Measurements from ENCODE around the gene CD2BP2. TPM values are rescaled to one million over a fixed set of nuclear protein-coding genes. Genes with fewer than 3 reads are reported as not detected.

CD2BP2 gene
- total RNA-seq, 1 donor from 2014 or later: 29.8 TPM

DNA sequence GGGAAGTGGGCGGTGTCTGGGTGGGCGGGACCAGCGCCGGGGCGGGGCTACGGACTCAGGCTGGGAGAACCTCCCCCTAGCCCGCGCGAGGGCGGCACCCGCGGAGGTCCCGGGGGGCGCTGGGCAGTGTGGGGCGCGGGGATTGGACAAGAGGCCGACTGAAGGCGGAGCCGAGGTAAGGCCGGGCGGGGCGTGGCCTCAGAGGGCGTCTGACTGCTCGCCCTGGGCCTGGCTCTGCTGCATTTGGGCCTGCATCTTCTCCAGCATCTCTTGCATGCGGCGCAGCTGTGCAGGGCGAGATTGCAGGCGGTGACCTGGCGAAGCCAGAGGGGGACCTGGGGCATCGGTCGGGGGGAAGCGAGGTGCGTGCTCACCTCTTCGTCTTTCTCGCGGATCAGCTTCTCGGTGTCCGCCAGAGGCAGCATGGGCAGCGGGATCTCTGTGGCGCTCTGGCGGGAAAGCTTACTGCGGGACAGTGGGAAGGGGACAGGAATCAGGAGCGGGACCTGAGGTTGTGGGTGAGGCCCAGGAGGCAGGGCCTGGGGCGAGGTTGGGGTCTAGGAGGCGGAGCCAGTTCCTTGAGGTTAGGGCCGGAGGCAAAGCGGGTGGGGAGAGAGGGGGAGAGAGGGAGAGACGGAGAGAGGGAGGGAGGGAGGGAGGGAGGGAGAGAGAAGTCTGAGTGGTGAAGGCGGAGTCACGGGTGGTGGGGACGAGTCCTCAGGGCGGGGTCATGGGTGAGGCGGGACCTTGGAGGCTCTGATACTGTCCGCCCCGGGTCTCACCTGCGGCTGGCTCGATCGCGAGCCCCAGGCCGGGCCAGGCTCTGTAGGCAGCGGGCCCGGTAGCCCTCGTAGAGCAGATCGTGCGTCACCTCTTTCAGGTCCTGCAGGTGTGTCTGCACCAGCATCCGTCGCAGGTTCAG lies 23.4 kb upstream of the CD2BP2 start:
- peak; percentile 99 for DNase-seq

DNA sequence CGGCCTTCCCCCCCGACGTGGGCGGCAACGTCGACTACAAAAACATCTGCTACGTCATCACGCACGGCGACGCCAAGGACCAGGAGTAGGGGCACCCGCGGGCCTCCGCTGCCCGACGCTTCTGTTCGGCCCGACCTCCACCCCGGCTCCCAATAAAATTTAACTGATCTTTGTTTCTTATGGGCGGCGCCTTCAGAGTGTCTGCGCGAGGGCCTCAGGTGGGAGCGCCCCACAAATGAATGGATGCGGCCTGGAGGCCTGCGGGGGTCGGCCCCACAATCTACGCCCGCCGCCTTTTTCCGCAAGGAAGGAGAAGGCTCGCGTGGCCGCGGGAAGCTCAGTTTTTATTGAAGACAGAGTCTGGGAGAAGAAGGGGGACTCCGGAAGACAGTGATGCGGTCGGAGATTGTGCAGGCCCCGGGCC lies 22.7 kb upstream of the CD2BP2 start:
- peak; percentile 96 for DNase-seq

DNA sequence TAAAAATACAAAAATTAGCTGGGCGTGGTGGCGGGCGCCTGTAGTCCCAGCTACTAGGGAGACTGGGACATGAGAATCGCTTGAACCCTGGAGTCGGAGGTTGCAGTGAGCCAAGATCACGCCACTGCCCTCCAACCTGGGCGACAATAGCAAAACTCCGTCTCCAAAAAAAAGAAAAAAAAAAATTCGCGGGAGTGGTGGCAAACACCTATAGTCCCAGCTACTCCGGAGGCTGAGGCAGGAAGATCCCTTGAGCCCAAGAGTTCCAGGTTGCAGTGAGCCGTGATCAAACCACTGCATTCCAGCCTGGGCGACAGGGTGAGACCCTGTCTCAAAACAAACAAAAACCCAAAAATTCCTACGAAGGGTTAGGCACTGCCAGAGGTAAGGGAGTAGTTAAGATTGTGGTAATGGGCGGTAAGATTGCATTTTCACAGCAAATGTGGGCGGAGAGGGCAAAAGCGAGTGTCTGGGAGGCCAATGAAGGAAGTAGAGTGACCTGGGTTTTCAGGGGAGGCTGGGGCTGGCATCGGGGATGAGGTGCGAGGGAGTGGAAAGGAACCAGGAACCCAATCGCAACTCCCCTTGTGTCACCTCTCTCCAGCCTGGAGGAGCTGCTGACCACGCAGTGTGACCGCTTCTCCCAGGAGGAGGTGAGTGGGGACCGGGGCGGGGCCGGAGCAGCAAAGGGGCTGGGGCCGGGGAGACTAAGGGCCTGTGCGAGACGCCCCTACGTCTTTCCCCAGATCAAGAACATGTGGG lies 22.1 kb upstream of the CD2BP2 start:
- no peak for DNase-seq

DNA sequence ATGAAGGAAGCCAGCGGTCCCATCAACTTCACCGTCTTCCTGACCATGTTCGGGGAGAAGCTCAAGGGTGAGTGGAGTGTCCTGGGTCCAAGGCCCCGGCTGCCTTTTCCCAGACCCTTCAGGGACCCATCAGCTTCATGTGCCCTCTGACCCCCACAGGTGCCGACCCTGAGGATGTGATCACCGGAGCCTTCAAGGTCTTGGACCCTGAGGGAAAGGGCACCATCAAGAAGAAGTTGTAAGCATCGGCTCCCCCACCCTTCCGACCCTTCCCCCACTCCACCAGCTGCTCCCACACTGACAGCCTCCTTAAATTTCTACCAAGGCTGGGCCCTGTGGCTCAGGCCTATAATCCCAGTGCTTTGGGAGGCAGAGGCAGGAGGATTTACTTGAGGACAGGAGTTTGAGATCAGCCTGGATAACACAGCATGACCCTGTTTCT lies 21.4 kb upstream of the CD2BP2 start:
- DNase-seq: peak; percentile 55

DNA sequence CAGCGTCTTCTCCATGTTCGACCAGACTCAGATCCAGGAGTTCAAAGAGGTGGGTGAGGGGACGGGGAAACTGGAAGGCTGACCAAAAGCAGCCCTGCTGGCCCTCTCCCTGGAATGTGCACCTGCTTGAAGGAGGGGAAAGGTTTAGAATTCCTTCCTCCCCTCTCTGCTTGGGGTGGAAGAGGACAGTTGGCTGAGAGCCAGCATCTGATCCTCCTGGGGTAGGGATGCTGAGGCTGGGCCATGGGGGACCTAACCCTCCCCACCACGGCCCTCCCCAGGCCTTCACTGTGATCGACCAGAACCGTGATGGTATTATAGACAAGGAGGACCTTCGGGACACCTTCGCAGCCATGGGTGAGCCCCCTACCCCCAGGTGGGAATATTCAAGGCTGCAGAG lies 20.8 kb upstream of the CD2BP2 start:
- DNase-seq: peak; percentile 66

DNA sequence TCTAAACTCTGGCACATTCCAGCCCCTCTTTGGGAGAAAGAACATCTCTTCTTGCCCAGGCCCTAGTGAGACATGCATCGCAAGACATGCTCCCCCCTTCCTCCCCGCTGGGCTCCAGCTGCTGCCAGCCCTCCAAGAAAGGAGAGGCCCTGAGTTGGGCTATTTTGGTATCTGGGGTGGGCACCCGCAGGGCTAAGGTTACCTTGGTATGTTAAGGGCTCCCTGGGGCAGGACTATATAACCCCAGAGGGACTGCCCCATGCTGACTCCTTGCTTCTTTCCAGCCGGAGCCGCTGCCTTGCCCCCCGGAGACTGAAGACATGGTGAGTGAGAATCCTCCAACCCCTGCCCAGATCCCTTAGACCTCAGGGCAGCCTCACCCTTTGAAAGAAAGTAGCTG lies 19.4 kb upstream of the CD2BP2 start, which contains the start of gene MYL11:
Gene MYL11, plus strand, starts transcription at position 265 of the 400 bp plus-strand sequence. Its CDS starts 56 bp downstream, at position 321.
- DNase-seq: peak; percentile 87

DNA sequence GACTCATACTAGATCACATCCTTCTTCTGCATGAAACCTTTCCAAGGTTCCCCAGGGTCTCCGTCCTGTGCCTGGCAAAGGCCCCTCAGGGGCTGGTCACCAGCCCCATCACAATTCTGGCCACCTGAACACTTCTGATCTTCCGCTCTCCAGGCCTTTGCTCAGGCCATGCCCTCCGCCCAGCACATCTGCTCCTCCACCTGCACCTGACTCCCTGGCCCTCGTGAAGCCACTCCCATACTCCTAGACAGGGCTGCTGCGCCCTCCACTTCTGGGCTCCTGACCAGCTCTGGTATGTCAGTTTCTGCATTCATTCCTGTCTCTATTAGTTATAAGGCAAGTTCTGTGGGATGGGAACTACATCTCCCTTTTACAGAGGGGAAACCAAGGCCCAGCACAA lies 17.6 kb upstream of the CD2BP2 start:
- peak; percentile 58 for DNase-seq

DNA sequence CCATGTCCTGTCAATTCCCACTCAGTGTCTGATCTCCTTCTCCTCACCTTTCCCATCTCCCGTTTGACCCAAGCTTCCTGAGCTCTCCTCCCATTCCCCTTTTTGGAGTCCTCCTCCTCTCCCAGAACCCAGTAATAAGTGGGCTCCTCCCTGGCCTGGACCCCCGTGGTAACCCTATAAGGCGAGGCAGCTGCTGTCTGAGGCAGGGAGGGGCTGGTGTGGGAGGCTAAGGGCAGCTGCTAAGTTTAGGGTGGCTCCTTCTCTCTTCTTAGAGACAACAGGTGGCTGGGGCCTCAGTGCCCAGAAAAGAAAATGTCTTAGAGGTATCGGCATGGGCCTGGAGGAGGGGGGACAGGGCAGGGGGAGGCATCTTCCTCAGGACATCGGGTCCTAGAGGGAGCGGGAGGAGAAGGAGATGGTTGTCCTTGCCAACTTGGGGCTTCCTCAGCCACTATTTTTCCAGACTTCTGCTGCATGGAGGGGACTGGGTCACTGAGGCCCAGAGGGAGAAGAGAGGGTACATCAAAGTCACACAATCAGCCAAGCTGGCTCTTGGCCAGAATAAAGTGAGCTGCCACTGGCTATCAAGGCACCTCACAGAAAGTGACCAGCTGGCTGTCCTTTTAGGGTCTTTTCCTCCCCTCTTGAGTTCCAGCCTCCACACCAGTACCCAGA lies 17.1 kb upstream of the CD2BP2 start:
- DNase-seq: peak; percentile 96

DNA sequence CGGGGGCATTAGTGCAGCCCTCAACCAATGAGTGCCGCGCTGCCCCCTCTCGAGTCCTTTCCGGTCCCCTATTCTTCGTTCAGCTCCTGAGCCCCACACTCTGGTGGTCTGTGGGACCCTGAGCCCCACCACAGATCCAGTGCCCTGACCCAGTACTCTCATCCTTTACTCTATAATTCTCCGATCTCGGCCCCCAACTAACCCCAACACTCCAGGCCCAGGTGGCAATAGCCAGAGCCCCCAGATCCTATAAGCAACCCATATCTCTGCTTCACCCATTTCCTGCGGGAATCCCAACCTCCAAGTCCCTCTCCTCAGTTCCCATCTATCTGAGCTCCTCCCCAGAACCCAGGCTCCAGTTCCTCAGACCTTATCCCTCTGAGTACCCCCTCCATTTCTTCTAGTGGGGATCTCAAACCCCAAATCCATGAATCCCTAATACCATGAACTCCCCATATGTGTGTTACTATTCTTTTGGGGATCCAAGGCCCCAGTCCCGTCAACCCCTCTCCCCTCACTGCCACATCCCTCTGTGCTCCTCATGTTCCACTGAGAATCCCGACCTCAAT lies 16.2 kb upstream of the CD2BP2 start:
- DNase-seq: no peak

DNA sequence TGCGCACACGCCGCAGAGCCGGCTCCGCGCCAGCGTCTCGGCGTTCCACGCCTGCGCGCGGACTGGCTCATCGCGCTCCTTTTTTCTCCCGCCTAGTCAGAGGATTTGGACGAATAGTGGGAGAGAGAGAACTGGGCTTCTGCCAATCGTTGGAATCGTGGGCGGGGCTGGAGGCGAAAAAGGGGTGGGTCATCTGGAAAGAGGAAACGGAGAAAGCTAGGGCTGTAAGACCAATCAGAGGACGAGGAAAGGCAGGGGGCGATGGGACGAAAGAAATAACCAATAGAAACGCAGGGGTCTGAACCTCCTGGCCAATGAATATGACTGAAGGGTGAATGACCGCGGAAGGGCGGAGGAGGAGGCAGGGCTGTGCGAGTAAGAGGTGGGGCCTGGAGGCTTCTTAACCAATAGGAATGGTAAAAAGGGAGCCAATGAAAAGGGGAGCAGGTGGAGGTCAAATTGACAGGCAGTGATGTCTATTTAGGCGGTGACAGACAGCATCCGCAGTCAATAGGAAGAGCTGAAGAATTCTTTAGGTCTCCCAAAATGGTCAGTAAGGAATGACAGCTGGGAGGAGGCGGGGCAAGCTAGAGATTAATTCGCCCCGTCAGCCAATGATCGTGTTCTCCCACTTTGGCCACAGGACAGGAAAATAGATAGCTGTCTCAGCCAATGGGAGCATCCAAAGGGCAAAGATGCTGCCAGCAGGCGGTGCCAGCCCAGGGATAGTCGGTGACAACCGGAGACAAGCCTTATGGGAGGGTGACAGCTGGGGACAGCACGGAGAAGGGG lies 15.5 kb upstream of the CD2BP2 start, which contains the start of gene TBC1D10B:
Gene TBC1D10B, minus strand, starts transcription at position 39 of the 792 bp plus-strand sequence. CDS start 311 bp downstream, outside the sequence.
- DNase-seq: peak; percentile 100

DNA sequence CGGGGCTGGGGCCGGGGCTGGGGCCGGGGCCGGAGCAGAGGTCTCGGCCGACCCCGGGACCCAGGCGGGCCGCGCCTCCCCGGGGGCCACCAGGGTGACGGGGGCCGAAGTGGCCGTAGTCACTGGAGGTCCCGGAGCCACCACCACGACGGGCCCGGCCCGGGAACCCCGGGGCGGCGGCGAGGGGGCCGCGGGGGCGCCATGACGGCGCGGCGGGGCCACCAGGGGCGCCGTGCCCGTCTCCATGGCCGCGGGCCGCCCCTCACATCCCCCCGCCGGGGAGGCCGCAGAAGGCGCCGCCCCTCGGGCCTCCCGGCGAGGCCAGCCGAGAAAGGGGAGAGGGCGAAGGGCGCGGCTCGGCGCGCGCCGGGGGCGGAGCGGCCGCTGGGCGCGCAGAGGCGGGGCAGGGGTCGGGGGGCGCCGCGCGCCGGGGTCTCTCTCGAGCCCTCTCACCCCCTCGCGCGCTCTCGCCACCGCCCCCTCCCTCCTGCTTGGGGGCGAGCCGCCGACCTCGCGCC lies 14.9 kb upstream of the CD2BP2 start:
- no peak for DNase-seq

DNA sequence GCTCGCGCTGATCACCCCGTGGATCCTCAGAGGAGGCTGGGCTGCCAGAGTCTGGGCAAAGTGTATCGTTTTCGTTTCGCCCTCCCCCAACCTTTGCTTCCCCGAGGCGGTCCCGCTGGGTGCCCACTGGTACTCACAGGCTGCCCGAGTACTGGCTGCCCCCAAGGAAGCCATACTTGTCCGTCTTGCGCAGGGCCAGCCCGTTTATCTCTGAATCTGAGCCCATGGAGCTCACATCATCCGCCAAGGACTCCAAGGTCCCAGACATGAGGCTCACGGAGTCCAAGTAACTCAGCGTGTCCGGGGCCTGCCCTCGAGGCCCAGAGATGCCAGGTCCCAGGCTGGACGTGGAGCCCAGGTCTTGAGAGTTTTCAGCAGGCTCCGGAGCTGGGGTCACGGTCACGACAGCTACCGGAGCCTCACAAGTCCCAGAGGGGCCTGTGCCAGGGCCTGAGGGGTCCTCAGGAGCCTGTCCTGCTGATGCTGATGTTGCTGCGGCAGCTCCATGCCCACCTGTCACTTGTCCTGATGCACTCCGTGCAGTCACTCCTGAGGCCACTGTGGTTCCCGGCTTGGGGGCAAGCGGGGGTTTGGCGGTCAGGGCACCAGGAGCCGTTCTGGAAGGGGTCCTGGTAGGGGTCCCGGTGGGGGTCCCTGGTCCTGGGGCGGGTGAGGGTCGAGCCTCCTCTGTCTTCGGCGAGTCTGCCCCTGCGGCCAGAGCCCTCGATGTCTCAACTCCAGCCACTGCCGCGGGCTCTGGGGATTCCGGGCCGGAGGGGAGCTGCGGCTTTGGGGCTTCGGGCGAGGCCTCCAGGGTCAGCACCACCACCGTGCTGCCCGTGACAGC lies 14.2 kb upstream of the CD2BP2 start:
- peak; percentile 39 for DNase-seq

DNA sequence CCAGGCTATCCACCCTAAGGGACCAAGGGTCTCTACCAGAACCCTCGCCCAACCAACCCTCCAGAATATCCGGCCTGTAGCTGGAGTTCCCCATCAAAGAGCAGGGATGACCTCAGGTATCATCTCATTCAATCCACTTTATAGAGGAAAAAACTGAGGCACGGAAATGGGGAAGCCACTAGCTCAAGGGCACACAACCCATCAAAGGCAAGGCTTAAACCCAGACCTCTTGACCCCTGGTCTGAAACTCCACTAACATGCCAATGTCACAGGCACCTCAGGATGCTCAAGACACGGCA lies 13.6 kb upstream of the CD2BP2 start:
- no peak for DNase-seq

DNA sequence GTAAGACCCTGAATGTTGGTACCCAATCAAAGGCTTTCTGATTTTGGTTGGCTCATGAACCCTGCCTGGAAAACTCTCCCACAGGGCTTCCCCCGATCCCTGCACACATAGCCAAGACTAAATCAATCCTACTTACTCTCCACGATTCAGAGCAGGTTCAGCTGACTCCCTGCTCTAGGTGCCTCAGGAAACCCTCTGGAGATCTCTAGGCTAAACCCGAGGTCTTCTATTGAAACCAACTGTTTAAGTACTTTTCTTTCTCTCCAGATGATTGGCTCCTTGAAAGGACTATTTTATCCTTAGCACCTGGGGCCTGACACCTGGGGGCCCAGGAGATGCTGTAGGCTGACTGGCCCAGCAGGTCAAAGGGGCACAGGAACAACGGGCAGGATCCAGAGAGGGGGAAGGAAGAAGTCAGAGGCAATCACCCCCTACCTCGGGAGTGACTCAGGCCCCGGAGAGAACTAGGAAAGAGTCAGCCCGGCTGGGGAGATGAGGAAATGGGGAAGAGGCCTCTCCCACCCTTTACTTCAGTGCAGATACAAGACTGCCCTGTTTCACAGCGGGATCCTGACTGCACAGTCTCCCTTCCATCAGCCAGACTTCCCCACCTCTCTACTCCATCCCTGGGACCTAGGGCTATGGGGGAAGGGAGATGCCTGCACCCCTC lies 13.1 kb upstream of the CD2BP2 start:
- peak; percentile 15 for DNase-seq

DNA sequence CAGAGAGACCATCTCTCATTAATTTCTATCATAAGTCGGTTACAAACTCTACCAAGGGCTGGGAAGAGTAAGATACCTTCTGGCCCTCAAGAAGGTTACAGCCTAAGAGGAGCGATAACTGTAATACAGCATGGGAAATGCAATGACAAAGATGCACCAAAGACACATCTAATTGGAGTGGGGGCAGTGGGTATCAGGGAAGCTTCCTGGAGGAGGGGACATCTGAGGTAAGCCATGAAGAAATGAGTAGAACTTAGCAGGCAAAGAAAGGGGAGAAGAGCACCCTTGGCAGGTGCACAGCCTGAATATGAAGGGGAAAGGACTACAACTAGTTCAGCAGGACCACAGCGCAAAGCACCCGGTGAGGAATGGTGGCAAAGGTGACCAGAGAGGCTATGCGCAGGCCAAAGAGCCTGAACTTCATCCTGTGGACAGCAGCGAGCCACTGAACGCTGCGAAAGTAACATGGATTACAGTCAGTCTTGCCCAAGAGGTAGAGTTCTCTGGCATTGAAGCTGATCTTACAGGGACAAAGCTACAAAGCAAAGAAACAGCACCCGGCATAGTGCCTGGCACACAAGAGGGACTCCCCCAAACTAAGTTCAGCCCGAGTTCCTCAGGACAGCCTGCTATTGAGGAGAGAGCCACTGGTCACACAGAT lies 12.4 kb upstream of the CD2BP2 start:
- no peak for DNase-seq

DNA sequence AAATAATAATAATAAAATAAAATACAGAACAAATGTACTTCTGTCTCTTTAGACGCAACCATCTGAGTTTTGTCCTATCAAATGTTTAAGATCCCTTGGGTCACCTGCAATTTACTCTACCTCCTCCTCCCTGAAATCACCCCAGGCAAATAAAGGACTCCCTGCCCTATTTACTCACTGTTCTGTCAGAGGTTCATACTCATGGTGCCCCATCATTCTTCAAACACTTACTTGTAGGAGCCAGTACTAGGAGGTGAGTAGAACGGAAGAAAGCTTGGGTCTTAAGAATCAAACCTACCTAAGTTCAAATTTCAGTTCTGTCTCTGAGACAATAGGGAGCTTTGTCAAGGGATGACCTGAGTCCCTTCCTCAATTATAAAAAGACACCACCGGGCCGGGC lies 11.4 kb upstream of the CD2BP2 start:
- DNase-seq: no peak

DNA sequence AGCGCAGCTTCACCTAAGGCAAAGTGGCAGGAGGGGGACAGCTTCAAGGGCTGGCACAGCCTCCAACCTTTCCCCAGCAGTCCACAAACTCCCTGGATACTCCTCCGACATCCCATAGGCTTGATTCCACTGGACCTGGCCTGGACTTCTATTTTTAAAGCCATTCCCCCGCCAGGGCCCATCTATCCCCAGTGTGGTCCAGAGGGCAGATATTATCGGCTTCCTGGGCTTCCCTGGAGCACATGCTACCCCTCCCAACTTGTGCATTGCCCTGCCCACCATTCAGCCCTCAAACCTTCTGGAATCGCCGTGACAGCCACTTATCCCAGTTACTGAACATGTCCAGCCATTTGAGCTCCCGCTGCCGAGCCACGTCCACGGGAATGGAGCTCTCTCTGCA lies 10.1 kb upstream of the CD2BP2 start:
- DNase-seq: no peak

DNA sequence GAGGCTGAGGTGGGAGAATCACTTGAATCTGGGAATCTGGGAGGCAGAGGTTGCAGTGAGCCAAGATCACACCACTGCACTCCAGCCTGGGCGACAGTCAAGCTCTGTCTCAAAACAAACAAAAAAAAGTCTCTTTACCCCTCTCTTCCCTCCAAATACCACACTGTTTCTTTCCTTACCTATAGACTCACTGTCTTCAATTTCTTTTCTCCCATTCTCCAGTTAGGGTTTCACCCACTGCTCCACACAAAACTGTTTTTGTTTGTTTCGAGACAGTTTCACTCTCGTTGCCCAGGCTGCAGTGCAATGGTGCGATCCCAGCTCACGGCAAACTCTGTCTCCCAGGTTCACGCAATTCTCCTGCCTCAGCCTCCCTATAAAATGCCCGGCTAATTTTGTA lies 6.1 kb upstream of the CD2BP2 start:
- no peak for DNase-seq

DNA sequence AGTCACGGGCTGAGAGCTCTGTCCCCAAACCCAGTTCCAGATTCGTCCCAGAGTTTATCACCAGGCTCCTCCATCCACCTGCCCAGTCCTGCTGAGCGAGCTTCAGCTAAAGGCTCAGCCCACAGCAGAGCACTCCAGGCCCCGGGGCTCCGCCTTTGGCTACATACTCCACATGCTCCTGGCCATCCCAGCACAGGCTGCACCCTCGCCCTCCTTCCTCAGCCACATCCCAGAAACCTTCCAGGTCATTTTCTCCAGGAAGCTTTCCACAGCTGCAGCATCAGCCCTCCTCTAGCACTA lies 4.7 kb upstream of the CD2BP2 start:
- no peak for DNase-seq
